ENCODE data around the gene ARID5A.

Gene ARID5A

DNA sequence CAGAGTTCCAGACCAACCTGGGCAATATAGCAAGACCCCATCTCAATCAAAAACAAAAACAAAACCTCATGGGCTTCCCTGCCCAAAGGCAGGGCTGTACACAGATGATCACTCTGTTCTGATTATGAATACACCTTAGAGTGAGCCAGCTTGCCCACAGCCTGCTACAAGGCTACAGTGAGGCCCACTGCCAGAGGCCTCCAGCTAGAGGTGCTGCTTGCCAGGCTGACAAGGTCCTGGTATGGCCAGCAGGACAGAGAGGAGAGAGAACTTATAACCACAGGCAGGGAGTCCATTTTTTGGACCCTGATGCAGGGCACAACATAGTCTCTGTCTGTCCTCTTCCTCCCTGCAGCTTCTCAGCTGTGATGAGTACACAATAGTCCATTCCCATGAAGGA lies 60.0 kb downstream of the ARID5A start:
- DNase-seq: peak in 1 of 51 donors; percentile 8

DNA sequence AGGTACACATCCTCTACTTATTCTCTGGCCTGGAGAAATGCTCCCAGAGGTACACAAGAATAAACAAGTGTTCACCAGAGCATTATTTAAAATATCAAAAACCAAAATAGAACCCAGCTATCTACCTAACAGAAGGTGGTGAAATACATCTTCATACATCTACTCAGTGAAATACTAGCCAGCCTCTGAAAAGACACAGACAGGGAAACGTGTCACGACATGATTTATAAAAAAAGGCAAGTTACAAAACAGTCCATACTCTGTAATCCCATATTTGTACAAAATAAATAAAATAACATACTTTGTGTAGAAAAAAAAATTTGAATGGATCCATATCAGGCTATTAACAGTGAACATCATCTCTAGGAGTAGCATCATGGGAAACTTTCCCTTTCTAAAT lies 63.4 kb downstream of the ARID5A start:
- DNase-seq: no peak

DNA sequence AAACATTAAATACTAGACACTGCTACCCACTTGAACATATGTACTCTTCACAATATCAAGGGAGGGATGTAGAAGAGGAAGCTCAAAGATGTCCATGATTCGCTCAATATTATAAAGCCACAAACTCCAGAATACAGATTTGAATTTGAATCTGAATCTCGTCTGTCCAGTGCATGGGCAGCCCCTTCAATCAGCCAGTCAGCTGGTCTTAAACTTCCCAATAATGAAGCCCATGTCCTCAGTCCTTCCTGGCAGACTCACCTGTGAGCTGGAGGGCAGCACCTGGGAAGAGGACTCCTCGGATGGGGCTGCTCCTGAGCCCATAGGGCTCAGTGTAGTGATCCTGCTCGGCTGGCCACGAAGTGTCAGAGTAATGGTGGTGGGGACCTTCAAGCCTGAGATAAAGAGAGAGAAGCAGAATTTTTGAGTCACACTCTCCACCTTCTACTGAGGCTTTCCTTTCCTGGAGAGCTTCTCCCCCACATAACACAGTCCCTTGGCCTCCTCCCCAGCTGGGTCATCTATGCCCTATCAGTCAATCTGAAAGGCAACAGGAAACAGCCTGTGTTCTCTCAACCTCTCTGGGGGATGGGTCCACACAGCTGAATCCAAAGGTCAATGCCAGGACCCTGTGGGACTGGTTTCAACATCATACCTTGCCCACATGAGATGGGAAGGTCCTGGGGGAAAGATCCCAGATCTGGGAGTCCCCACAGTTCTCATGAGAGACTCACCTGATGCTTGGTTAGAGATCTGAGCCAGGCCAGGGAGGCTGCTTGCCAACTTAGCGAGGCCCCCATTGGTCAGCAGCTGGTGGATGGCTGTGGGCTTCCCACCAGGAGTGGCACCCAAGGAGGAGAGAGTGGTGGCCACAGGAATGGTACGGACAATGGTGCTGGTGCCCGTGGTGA lies 65.1 kb downstream of the ARID5A start:
- no peak for DNase-seq
